ENCODE results near the gene RAN. TPM values are rescaled to one million over a fixed set of nuclear protein-coding genes. Genes with fewer than 3 reads are reported as not detected.

The RAN gene
- total and polyA plus RNA-seq, 9 of the 15 experiments (the other 6 are each of a cell fraction or from before 2014, with no cell fraction given), result 1,687 to 3,820 (median 2,300) TPM

GRCh38 chr12:130826151-130826801, 45.6 kb upstream of the RAN start (continued):
- peak; percentile 99 for TF ChIP-seq E2F6 (IDR thresholded peaks at IDR 0.05; ENCODE audit: borderline replicate concordance in 1 of 2, extremely low read depth in 1 of 2, insufficient read depth in 1 of 2, insufficient read length in 1 of 2, low read depth in 1 of 2, low read length in 1 of 2, poor library complexity in 1 of 2, severe bottlenecking in 1 of 2)
- no peak for TF ChIP-seq KLF10 (CRISPR knock-in tag; IDR thresholded peaks at IDR 0.05)
- TF ChIP-seq ZNF384 (IDR thresholded peaks at IDR 0.05; ENCODE audit: low read depth, low read length), result peak; percentile 60
- no peak for TF ChIP-seq SMARCA5 (IDR thresholded peaks at IDR 0.05)
- no peak for TF ChIP-seq NCOA2 (IDR thresholded peaks at IDR 0.05; ENCODE audit: partially characterized antibody in 2 of 2)
- no peak for TF ChIP-seq ARHGAP35 (IDR thresholded peaks at IDR 0.05; ENCODE audit: partially characterized antibody)
- no peak for TF ChIP-seq MBD1 (CRISPR knock-in tag; IDR thresholded peaks at IDR 0.05)
- TF ChIP-seq VEZF1 (CRISPR knock-in tag; IDR thresholded peaks at IDR 0.05), result peak; percentile 67
- peak; percentile 99 for TF ChIP-seq MYC (IDR thresholded peaks at IDR 0.05; ENCODE audit: low read depth, low read length)
- peak; percentile 77; the same call in 1 of the 2 replicates for TF ChIP-seq MYC (CRISPR knock-in tag; IDR thresholded peaks at IDR 0.05; ENCODE audit: borderline replicate concordance, low read depth)
- TF ChIP-seq KLF13 (tag; IDR thresholded peaks at IDR 0.05; ENCODE audit: borderline replicate concordance, low read depth), result peak; percentile 43; the same call in 1 of the 2 replicates
- no peak for TF ChIP-seq MCM2 (IDR thresholded peaks at IDR 0.05; ENCODE audit: low read depth)
- TF ChIP-seq FOSL1 (tag; conservative IDR thresholded peaks at IDR 0.05), result 0 out of 2 replicates have a peak, but pooled peaks have one; percentile 25
- TF ChIP-seq TFAP4 (CRISPR knock-in tag; IDR thresholded peaks at IDR 0.05; ENCODE audit: borderline replicate concordance), result peak; percentile 90
- no peak for TF ChIP-seq SRSF7 (optimal IDR thresholded peaks at IDR 0.05; ENCODE audit: low read depth, low read length)
- peak in 1 of 2 experiments; percentile 32; a peak in 1 of 4 replicates for TF ChIP-seq ZNF639 (CRISPR knock-in tag; conservative IDR thresholded peaks at IDR 0.05 in 1 of 2, IDR thresholded peaks at IDR 0.05 in 1 of 2)

All from K562 (cell line).